Neutrophil (primary cell): ENCODE data around the gene COPB2.
"Not testable (repeated sequence)": the region's sequence is repeated elsewhere in the genome, so short reads cannot be mapped to it uniquely, and the experiment has no call there.

Source experiments
- H3K27ac ChIP-seq: fragments of 200-600 bp; sonication (generic); 2 replicates; pipeline ENCODE4 v1.5.1; 2016; ENCODE audit warnings: mild to moderate bottlenecking, moderate library complexity
- H3K27me3 ChIP-seq: fragments of 200-600 bp; sonication (generic); 2 replicates; pipeline ENCODE4 v1.6.0; 2016; ENCODE audit warnings: mild to moderate bottlenecking
- H3K36me3 ChIP-seq: fragments of 200-600 bp; sonication (generic); 2 replicates; pipeline ENCODE4 v1.5.1; 2017
- H3K4me1 ChIP-seq, 2 experiments: fragments of 200-600 bp in 1 of 2; sonication (generic) in 1 of 2; 1 replicate in 1 of 2; 2 replicates in 1 of 2; pipeline versions ENCODE4 v1.5.1 to v1.6.1; 2013 to 2016; ENCODE audit warnings: low read depth in 1 of 2, low read length in 1 of 2, mild to moderate bottlenecking in 1 of 2, moderate library complexity in 1 of 2; ENCODE audit not compliant: control insufficient read depth in 1 of 2, insufficient read depth in 1 of 2
- H3K4me3 ChIP-seq, 2 experiments: fragments of 200-600 bp in 1 of 2; sonication (generic) in 1 of 2; 1 replicate in 1 of 2; 2 replicates in 1 of 2; pipeline ENCODE4 v1.5.1; 2013 to 2016; ENCODE audit warnings: low read depth in 1 of 2, low read length in 1 of 2, mild to moderate bottlenecking in 1 of 2, moderate library complexity in 1 of 2
- H3K9me3 ChIP-seq: fragments of 200-600 bp; sonication (generic); 2 replicates; pipeline ENCODE4 v1.5.1; 2016
- TF ChIP-seq, protein P1 (sequence below): fragments of 200-600 bp; sonication (generic); IDR thresholded peaks from 2 replicates; pipeline ENCODE4 v1.5.1; 2016; ENCODE audit warnings: antibody characterized with exemption

COPB2 gene

DNA sequence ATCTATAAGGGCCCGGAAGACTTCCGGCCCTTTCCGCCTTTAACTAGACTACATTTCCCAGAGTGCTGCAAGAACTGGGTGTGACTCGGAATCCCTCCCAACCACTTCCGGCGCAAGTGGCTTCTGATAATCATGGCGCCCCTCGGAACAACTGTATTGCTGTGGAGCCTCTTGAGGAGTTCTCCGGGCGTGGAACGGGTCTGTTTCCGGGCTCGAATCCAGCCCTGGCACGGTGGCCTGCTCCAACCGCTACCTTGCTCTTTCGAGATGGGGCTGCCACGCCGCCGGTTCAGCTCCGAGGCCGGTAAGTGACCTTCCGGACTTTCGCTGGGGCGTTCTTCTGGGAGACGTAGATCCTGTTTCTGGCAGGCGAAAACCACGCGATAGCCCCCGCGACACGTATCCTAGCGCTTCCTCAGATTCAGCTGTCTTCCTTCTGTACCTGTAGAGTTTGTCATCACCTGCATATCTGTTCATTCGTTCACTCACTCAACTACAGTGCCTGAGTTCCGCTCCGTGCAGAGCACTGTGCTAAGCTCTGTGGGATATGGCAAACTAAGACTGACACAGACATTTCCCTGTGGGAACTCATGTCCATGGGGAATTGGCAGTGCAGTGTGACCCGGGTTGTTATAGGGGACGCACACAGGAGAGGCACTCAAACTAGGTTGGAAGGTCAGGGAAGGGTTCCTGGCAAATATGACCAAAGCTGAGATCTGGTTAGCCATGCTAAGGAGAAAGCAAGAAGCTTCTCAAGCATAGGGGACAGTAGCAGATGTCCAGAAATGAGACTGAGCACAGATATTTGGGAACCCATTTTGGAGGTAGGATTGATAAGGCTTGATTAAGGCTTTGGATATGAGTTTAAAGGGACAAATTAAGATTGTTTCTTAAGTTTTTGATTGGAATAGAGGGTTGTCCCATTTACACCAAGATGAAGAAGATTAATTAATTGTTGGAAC, 45.3 kb downstream of the COPB2 start, which contains the start of gene MRPS22:
Gene MRPS22, plus strand, starts transcription at position 126 of the 962 bp plus-strand sequence. Its CDS starts 7 bp downstream, at position 133.
- Histone ChIP-seq H3K27me3 (peaks cover 17% of the 10 kb centered on the region), H3K4me3 (peak within 1 kb of the TSS; percentile 70 to 72), H3K36me3 (peaks cover 25% of the 10 kb centered on the region), H3K27ac (peak within 1 kb of the TSS; percentile 79), H3K4me1 (peaks cover 13 to 14% of the 10 kb centered on the region in 2 experiments), H3K9me3 (no peaks in the 10 kb centered on the region)
- TF ChIP-seq, protein P1, sequence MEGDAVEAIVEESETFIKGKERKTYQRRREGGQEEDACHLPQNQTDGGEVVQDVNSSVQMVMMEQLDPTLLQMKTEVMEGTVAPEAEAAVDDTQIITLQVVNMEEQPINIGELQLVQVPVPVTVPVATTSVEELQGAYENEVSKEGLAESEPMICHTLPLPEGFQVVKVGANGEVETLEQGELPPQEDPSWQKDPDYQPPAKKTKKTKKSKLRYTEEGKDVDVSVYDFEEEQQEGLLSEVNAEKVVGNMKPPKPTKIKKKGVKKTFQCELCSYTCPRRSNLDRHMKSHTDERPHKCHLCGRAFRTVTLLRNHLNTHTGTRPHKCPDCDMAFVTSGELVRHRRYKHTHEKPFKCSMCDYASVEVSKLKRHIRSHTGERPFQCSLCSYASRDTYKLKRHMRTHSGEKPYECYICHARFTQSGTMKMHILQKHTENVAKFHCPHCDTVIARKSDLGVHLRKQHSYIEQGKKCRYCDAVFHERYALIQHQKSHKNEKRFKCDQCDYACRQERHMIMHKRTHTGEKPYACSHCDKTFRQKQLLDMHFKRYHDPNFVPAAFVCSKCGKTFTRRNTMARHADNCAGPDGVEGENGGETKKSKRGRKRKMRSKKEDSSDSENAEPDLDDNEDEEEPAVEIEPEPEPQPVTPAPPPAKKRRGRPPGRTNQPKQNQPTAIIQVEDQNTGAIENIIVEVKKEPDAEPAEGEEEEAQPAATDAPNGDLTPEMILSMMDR, result no peak

GRCh38 chr3:139342054-139342453, 47.4 kb downstream of the COPB2 start:
- H3K27me3 ChIP-seq, result peaks cover 17% of the 10 kb centered on the region

GRCh38 chr3:139340784-139341183, 48.7 kb downstream of the COPB2 start:
- no peaks in the 10 kb centered on the region for H3K9me3 ChIP-seq
- no peaks in the 10 kb centered on the region for H3K36me3 ChIP-seq
- H3K4me1 ChIP-seq, result peaks cover 13 to 14% of the 10 kb centered on the region in 2 experiments
- no peak overlapping the region for H3K4me3 ChIP-seq
- TF ChIP-seq, protein P1, result no peak
- no peak overlapping the region for H3K27ac ChIP-seq
- H3K27me3 ChIP-seq, result peaks cover 17% of the 10 kb centered on the region

More at GRCh38 chr3:139342054-139342453, 47.4 kb downstream of the COPB2 start:
- H3K27ac ChIP-seq, result no peak overlapping the region
- peaks cover 3% of the 10 kb centered on the region for H3K36me3 ChIP-seq
- H3K9me3 ChIP-seq, result no peaks in the 10 kb centered on the region
- no peak overlapping the region for H3K4me3 ChIP-seq
- TF ChIP-seq, protein P1, result no peak
- peaks cover 13 to 14% of the 10 kb centered on the region in 2 experiments for H3K4me1 ChIP-seq

DNA sequence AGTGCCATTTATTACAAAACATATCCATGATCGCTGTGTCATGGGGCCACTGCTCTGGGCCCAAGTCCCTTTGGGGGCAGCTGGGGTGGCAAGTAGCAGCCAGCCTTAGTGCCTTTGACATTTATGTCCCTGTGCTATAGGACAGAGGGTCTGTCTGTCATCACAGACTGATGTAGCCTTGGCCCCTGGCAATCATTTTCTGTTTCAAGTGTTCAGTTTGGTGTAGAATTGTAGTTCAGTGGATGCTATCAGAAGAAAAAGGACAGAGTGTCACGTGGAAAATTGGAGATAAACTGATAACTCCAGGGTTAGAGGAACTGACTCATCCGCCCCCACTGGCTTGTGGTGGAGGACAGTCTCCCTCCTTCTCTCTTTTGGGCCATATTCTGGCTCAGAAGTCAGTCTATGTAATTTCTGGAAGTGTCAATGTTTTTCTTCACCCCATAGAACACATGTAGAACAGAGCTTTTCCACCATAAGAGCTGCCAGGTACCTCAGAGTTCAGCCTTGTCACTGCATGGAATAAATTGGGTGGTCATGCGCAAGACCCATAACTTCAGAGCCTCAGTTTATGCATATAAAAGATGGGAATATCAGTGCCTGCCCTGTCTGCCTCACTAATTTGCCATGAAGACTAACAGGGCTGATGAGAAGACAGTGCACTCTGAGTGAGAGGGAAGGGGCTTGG, 50.1 kb downstream of the COPB2 start:
- TF ChIP-seq, protein P1, result no peak
- Histone ChIP-seq H3K36me3 (no peaks in the 10 kb centered on the region), H3K27me3 (peaks cover 17% of the 10 kb centered on the region), H3K4me1 (peaks cover 3 to 8% of the 10 kb centered on the region in 2 experiments), H3K4me3 (no peak overlapping the region), H3K9me3 (no peaks in the 10 kb centered on the region), H3K27ac (no peak overlapping the region)

- Histone ChIP-seq H3K36me3 (no peaks in the 10 kb centered on the region), H3K27ac (no peak overlapping the region), H3K4me1 (peaks cover 0 to under 1% of the 10 kb centered on the region in 2 experiments), H3K4me3 (no peak overlapping the region), H3K27me3 (peaks cover 17% of the 10 kb centered on the region), H3K9me3 (no peaks in the 10 kb centered on the region)
- TF ChIP-seq, protein P1, result no peak
Observed at GRCh38 chr3:139338405-139338804, 51.0 kb downstream of the COPB2 start.

DNA sequence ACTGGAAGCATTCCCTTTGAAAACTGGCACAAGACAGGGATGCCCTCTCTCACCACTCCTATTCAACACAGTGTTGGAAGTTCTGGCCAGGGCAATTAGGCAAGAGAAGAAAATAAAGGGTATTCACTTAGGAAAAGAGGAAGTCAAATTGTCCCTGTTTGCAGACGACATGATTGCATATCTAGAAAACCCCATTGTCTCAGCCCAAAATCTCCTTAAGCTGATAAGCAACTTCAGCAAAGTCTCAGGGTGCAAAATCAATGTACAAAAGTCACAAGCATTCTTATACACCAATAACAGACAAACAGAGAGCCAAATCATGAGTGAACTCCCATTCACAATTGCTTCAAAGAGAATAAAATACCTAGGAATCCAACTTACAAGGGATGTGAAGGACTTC, 54.8 kb downstream of the COPB2 start:
- not testable (repeated sequence) for H3K4me1 ChIP-seq, H3K36me3 ChIP-seq, H3K4me3 ChIP-seq, H3K27ac ChIP-seq, H3K9me3 ChIP-seq
- H3K27me3 ChIP-seq, result peaks cover 31% of the 10 kb centered on the region
